T-helper 2 cell treated with Interferon-gamma antibody and Interleukin-4, amounts not matched to agents 100 ng/mL and 5 ng/mL, for 36 hours (primary cell): ENCODE measurements around the gene P4HTM. TPM values are rescaled to one million over a fixed set of nuclear protein-coding genes. Genes with fewer than 3 reads are reported as not detected.

Experiments used
- intact Hi-C: fragments of 100-400 bp; cut with micrococcal nuclease; formaldehyde crosslinking; loops from one replicate; pipeline ENCODE4 v1.15.1; 2023
- total RNA-seq: library from RNA; stranded (reverse); gene quantifications from 2 replicates; pipeline ENCODE4 v1.2.3, GENCODE V29; 2022

P4HTM gene
- total RNA-seq, 1 donor from 2014 or later: 37.9 TPM

DNA sequence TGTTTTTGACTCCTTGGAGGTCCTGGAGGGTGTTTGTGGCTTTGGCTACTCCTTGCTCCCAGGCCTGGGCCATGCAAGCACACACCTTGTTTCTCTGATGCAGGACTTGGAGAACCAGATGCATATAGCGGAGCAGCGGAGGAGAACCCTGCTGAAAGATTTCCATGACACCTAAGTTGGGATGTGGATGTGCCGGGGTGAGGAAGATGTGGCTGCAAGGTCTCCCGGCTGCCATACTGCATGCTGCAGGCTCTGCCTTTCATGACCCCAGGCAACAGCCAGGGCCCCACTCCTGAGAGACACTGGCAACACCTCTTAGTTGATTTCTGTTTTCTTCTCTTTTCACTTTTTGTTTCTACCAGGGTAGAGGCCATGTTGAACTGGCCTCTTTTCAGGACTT is 6.9 kb upstream of the P4HTM start:
- intact Hi-C loops: no loop called here

DNA sequence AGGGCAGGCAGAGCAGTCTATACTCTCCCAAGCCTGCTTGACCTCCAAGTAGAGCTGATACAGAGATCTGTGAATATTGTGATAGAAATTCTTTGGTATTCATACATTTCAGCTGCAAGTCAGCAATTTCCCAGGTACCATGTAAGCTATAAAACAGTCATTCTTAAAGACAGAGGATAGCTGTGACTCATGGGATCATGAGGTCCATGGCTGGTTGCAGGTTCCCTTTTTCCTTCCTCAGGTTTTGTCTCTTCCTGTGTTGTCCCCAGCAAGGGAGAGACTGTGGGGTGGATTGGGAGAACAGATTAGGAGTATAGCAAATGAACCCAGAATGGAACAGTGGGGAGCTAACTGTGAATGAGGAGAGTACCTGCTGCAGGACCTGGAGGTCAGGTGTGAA is 5.4 kb upstream of the P4HTM start:
- intact Hi-C loops: no loop called here

DNA sequence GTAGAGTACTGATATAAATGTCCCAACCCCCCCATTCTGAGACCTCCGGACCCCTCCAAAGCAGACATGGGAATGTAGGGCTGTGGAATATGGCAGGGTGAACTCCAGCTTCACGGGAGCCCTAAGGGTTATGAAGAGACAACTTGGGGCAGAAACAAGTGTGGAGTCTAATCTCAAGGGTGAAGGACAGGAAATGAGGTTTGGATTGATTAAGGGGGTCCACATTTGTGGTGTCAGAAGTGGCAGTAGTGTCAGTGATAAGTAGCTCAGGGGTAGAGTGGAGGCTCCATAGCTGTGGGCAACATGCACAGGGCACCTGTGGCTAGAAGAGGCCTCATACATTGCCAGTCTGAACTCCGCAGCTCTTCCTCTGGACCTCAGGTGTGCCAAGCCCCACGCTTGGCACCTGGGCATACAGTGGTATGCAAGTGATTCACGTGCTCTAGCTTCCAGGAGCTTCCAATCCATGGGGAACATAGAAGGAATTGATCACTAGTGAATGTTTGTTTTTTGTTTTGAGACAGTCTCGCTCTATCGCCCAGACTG is 4.1 kb upstream of the P4HTM start:
- intact Hi-C loops: no loop called here

DNA sequence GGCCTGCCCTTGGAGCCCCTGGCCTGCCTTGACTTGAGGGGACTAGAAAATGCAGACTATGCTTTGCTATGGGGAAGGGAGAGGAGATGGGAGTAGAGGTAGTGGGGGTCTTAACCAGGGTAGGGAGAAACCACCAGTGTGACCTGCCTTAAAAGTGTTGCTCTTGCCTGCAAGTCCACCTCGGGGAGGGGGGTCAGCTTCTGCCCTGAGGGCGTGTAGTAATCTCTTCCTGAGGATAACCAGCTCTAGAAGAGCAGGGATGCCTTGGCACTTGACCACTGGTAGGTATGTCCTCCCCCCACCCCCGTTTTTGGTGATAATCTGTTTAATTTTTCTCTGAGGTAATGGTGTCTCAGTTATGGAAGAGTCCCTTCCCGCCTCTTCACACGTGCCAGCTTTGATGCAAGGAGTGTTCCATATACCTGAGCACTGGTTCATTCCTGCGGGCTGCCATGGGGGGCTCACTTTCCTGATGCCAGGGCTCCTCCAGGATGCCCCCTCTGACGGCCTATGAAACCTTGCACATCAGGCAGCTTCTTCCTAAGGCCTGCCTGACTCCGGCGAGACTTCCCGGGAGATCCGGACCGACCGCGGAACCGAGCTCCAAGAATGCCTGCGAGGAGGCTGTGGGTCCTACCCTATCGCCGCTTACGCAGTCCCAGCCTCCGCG is 780 bp upstream of the P4HTM start:
- intact Hi-C loops: loop anchor here (1.0 to 2.0 kb wide), 2 partner anchors 18 to 106 kb away; partner anchors contain the start of genes QRICH1 and WDR6

- intact Hi-C loops: loop anchor here (2.0 kb wide), 1 partner anchor 30 kb away; no protein-coding TSS in a partner anchor
Observed at GRCh38 chr3:48990636-48991469, 812 bp downstream of the P4HTM start.

DNA sequence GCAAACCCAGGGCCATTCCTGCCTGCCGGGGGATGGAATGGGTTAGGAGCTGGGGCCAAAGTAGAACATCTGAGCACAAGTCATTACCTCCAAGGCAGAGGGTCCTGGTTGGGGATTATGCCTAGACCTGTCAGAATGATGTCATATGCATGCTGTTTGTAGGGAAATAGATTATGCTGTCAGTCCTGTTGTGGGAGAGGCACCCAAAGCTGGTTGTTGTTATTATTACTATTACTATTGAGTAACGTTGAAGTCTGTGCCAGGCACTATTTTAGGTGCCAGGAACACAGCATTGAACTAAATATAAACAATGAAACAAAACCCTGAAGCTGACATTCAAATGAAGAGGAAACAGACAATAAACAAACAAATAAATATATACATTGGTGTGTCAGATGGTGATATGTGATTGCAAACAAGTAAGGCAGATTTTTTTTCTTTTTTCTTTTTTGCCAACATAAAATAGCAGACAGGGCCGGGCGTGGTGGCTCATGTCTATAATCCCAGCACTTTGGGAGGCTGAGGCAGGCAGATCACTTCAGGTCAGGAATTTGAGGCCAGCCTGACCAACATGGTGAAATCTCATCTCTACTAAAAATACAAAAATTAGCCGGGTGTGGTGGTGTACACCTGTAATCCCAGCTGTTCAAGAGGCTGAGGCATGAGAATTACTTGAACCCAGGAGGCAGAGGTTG is 2.0 kb downstream of the P4HTM start:
- intact Hi-C loops: loop anchor here (2.0 kb wide), 1 partner anchor 29 kb away; no protein-coding TSS in a partner anchor

DNA sequence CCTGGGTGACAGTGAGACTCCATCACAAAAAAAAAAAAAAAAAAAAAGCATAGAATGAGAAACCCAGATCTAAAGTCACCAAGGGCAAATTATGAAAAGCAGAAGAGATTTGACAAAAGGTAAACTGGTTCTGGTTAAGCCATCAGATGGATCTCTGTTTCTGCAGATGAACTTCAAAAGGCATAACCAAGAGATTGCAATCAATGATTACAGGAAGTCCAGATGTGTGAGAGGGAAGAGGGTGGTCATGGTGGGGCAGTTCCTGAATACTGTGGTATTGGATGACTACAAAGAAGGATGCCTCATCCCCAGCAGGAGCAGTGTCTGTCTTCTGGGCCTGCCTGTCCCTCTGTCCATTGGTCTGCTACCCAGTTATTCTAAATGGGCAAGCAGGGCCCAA is 3.8 kb downstream of the P4HTM start:
- intact Hi-C loops: no loop called here

GRCh38 chr3:48996640-48997039 is 6.6 kb downstream of the P4HTM start:
- intact Hi-C loops: no loop called here

DNA sequence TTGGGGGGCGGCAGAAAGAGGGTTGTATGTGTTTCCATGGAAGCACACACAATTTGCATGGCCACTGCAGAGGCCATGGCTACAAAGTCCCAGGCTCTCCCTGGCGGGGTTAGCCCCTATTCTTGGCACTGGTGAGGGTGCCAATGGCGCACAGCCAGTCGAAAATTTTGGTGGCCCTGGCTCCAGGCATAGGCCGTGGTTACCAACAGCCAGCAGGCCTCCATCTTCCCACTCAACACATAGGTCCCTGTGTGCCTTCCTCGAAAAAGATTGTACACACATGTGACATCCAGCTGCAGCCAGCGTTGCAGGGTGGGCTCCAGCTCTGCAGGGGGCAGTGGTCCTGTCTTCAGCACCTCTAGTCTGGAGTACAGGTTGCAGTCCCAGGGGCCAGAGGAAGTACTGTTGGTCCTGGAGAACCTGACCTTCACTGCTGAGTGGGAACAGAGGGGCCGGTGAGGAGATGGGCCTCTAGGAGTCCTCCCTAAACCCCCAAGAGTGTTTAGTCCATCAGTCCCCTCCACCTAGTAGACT is 7.1 kb downstream of the P4HTM start:
- intact Hi-C loops: no loop called here

- intact Hi-C loops: no loop called here
Observed at GRCh38 chr3:48997714-48998637, 7.9 kb downstream of the P4HTM start.

DNA sequence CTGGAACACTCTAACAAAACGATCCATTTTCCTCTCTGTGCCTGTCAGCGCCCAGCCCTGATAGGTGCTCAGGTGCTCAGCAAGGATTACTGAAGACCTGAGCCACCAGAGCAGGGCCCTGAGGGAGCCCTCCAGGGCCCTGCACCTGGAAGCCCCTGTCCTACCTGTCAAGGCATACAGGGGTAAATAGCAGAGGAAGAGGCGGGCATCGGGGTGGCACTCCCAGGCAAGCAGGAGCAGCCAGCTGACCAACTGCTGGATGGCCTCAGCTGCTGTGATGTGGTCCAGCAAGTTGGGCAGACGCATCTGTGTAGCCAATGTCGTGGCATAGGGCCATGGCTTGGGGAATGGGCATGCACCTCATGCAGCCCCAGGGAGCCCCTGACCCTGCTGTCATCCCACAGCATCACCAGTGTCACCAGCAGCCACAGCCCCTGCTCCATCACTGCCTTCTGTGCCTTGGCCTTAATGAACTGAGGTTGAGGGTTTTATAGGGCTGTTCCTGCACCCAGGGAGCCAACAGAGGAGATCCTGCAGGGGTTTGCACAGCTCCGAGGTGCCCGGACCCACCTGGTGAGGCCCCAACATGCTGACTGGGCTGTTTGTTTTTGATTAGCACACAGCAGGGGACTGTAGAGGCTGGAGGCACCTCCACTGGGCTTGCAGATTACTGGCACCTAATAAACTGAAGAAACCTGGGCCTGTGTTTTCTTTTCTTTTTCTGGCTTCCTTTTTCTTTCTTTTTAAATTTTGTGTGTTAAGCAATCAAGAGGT is 9.2 kb downstream of the P4HTM start:
- intact Hi-C loops: no loop called here

GRCh38 chr3:49001155-49001554 is 11.1 kb downstream of the P4HTM start:
- intact Hi-C loops: no loop called here

- intact Hi-C loops: loop anchor here (5.0 kb wide), 2 partner anchors 87 to 397 kb away; partner anchors contain the start of genes ARIH2 and UQCRC1
Observed at GRCh38 chr3:49004352-49005302, 14.6 kb downstream of the P4HTM start.

- intact Hi-C loops: loop anchor here (5.0 kb wide), 2 partner anchors 88 to 398 kb away; partner anchors contain the start of genes ARIH2 and UQCRC1
Observed at GRCh38 chr3:49005303-49005680, 15.3 kb downstream of the P4HTM start.

- intact Hi-C loops: loop anchor here (2.0 to 5.0 kb wide), 3 partner anchors 89 to 399 kb away; partner anchors contain the start of genes ARIH2, IP6K2 and UQCRC1
Observed at GRCh38 chr3:49005998-49006397, 16.0 kb downstream of the P4HTM start.

DNA sequence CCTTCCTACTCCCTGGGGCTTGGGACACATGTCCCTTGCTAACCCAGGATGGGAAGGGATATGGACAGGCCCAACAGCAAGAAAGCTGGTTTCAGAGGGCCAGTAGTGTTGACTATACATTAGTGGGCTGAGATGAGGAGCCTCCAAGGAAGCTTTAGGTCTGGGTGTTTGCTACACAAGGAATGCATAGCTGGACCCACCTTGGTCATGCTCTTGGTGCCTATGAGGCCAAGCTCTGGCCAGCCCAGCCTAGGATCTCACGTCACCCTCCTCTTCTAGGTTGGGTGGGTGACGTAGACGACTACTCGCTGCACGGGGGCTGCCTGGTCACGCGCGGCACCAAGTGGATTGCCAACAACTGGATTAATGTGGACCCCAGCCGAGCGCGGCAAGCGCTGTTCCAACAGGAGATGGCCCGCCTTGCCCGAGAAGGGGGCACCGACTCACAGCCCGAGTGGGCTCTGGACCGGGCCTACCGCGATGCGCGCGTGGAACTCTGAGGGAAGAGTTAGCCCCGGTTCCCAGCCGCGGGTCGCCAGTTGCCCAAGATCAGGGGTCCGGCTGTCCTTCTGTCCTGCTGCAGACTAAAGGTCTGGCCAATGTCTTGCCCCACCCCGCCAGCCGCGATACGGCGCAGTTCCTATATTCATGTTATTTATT is 16.5 kb downstream of the P4HTM start:
- intact Hi-C loops: loop anchor here (1.0 to 5.0 kb wide), 6 partner anchors 15 to 399 kb away; partner anchors contain the start of genes ARIH2, IP6K2, QRICH1 and UQCRC1

DNA sequence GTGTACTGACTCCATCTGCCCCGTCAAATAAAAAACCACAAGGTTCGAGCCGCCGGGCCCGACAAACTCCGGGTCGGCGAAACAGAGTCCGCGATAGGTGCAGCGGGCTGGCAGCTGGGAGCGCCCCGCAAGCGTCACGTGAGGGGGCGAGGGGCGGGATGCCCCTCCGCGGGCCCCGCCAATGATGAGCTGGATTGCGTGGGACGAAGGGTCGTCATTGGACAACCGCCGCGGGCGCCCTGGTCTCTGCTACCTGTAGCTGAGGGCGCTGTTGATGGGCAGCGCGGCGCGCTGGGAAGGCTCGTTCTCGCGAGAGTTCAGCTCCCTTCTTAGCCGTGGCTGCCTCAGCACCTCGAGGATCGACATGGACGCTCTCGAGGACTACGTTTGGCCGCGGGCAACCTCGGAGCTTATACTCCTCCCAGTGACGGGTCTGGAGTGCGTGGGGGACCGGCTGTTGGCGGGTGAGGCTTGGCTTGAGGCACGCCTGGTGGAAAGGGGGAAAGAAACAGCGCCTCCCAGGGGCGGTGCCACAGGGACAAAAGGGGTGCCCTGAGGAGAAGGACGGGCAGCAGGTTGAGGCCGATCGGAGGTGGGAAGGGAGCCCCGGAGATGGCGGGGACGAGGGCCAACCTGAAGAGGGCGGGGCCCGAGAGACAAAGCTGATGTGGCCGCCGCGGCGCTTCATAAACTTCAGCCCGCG is 17.2 kb downstream of the P4HTM start, which contains the start of gene WDR6:
WDR6 (plus strand) TSS at position 324 of the 703 bp plus-strand sequence; CDS start at position 365, 41 bp downstream.
- intact Hi-C loops: loop anchor here (1.0 to 5.0 kb wide), 6 partner anchors 14 to 400 kb away; partner anchors contain the start of genes ARIH2, IP6K2, QRICH1 and UQCRC1
